AG04450 (cell line): ENCODE measurements around the gene SVOP. TPM values are rescaled to one million over a fixed set of nuclear protein-coding genes. Genes with fewer than 3 reads are reported as not detected.

Experiments used
- CTCF ChIA-PET: fragments of 300-600, 350-600 bp; formaldehyde crosslinking; extraction: SDS; loops from one replicate; lab custom pipeline; 2022; ENCODE audit warnings: antibody characterized with exemption, inconsistent platforms; lab: Charles Lee
- POLR2A ChIA-PET: fragments of 350-600 bp; formaldehyde crosslinking; extraction: SDS; loops from one replicate; lab custom pipeline; 2021; ENCODE audit warnings: antibody characterized with exemption, inconsistent platforms; lab: Yijun Ruan, JAX
- DNase-seq: peaks from one replicate; pipeline ENCODE4 v3.0.0-alpha.2; 2011; ENCODE audit warnings: low read depth, low spot score
- H3K27ac ChIP-seq: one replicate; pipeline ENCODE4 v1.5.1; 2012; ENCODE audit warnings: low read depth, low read length, control low read depth
- H3K27me3 ChIP-seq: one replicate; pipeline ENCODE4 v1.6.0; 2012; ENCODE audit warnings: low read length; ENCODE audit not compliant: control insufficient read depth, insufficient read depth
- H3K4me3 ChIP-seq: 2 replicates; pipeline ENCODE4 v1.5.1; 2011; ENCODE audit warnings: mild to moderate bottlenecking, low read depth, low read length, control low read depth
- H3K9me3 ChIP-seq: 2 replicates; pipeline ENCODE4 v1.5.1; 2012; ENCODE audit warnings: low read length; ENCODE audit not compliant: control insufficient read depth, insufficient read depth
- polyA plus RNA-seq: library from polyadenylated mRNA; depleted of rRNA; stranded (reverse); fragments of >200 nt; gene quantifications from 2 replicates; pipeline ENCODE4 v1.2.3, GENCODE V29; 2011
- TF ChIP-seq, protein P1 (sequence below): IDR thresholded peaks from 2 replicates; pipeline ENCODE4 v1.5.1; 2011; ENCODE audit warnings: low read depth, low read length, control low read depth, inconsistent platforms

SVOP gene
- polyA plus RNA-seq, 1 experiment: not detected

DNA sequence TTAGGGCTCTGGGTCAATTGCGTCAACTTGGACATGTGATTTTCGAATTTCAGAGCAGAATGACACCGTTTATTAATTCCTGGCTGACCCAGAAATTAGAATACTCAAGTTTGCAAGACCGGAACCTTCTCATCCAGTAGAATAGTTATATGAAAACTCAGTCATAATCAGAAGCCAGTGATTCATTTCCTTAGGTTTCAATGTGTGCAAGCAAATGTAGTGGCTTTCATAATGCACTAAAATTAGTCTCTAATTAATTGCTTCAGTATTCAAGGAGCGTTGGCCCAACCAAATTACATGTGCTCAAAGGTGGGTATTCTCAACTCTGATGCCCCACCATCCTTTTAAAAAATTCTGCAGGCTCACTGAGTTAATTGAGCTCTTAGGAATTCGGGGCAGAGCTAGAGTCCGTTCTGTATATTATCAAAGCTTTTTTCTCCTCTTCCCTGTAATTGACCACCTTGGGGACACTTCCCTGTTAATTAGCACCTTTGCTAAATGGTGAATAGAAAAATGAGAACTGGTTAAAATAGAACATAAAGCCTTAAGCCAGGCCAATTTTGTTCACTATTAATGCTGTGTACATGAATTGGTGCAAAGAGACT lies 85.6 kb downstream of the SVOP start:
- ChIA-PET POLR2A (no interaction called here), CTCF (no interaction called here)
- H3K27me3 ChIP-seq: peaks cover 10% of the 10 kb centered on the region
- no peak overlapping the region for H3K27ac ChIP-seq
- H3K9me3 ChIP-seq: no peaks in the 10 kb centered on the region
- TF ChIP-seq, protein P1, sequence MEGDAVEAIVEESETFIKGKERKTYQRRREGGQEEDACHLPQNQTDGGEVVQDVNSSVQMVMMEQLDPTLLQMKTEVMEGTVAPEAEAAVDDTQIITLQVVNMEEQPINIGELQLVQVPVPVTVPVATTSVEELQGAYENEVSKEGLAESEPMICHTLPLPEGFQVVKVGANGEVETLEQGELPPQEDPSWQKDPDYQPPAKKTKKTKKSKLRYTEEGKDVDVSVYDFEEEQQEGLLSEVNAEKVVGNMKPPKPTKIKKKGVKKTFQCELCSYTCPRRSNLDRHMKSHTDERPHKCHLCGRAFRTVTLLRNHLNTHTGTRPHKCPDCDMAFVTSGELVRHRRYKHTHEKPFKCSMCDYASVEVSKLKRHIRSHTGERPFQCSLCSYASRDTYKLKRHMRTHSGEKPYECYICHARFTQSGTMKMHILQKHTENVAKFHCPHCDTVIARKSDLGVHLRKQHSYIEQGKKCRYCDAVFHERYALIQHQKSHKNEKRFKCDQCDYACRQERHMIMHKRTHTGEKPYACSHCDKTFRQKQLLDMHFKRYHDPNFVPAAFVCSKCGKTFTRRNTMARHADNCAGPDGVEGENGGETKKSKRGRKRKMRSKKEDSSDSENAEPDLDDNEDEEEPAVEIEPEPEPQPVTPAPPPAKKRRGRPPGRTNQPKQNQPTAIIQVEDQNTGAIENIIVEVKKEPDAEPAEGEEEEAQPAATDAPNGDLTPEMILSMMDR: no peak
- H3K4me3 ChIP-seq: no peak overlapping the region
- DNase-seq: no peak

DNA sequence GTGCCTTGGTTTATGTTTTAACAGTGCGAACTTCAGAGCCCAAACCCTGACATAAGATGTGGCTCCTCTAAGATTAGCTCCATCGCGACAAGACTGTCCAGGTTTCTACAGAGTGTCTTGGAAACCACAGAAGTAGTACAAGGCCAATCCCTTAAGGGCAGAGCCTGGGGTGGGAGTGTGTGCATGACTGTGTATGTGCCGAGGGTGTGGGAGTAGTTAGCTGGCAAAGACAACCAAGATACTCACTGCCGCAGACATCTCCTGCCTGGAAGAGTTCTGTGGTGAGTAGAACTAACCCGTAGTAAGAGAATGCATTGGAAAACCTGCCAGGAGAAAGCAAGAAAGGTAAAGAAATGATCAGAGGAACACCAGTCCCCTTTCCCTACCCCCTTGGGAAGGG lies 86.9 kb downstream of the SVOP start:
- Histone ChIP-seq H3K27ac (no peak overlapping the region), H3K4me3 (no peak overlapping the region), H3K27me3 (peaks cover 10% of the 10 kb centered on the region), H3K9me3 (no peaks in the 10 kb centered on the region)
- TF ChIP-seq, protein P1: no peak
- no peak for DNase-seq
- POLR2A ChIA-PET: no interaction called here
- CTCF ChIA-PET: no interaction called here

DNA sequence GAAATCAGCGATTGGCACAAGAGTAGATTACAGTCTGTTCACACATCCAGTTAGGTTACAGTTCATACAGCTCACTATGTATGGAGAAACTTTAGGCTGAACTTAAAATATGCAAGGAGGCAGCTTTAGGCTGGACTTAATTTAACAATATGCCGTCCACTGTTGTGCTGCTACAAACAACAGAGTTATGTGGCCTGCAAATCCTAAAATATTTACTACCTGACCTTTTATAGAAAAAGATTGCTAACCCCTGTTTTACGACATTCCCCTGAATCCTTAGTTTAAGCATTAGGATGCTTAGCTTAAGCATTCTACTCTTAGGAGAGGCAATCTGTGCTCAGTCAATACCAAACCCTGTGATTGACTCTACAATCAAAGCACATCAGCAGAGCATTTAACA lies 90.1 kb downstream of the SVOP start:
- TF ChIP-seq, protein P1: no peak
- ChIA-PET CTCF (interaction anchor here (0.6 kb wide), 1 partner anchor 260 kb away, joined by 6 read pairs; no protein-coding TSS in a partner anchor), POLR2A (no interaction called here)
- Histone ChIP-seq H3K4me3 (no peak overlapping the region), H3K9me3 (no peaks in the 10 kb centered on the region), H3K27me3 (peaks cover 8% of the 10 kb centered on the region), H3K27ac (no peak overlapping the region)
- no peak for DNase-seq

DNA sequence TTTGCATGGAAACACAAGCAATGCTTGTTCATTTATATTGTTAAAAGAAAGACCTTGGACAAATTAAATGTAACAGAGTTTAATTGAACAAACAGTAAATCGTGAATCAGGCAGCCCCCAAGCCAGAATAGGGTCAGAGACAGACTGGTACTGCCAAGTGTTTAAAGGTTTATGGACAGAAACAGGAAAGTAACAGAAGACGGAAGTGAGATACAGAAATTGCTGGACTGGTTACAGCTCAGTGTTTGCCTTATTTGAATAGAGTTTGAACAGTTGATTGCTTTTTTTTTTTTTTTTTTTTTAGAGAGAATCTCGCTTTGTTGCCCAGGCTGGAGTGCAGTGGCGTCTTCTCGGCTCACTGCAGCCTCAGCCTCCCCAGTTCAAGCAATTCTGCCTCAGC lies 90.7 kb downstream of the SVOP start:
- ChIA-PET CTCF (interaction anchor here (0.7 kb wide), 1 partner anchor 380 kb away, joined by 5 read pairs; no protein-coding TSS in a partner anchor), POLR2A (no interaction called here)
- TF ChIP-seq, protein P1: no peak
- DNase-seq: no peak
- H3K9me3 ChIP-seq: no peaks in the 10 kb centered on the region
- H3K27me3 ChIP-seq: peaks cover 8% of the 10 kb centered on the region
- no peak overlapping the region for H3K4me3 ChIP-seq
- no peak overlapping the region for H3K27ac ChIP-seq

DNA sequence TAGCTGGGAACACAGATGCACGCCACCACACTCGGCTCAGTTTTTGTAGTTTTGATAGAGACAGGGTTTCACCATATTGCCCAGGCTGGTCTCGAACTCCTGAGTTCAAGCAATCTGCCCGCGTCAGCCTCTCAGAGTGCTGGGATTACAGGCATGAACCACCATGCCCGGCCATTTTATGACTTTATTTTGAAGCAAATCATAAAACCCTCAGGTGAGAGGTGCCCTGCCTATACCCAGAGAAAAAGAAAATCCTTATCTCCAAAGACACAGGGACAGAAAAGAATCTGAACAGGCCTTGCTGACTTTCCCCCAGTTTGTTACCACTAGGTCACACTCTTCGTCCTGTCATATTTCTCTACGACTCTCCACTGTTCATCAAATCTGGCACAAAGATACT lies 92.2 kb downstream of the SVOP start:
- POLR2A ChIA-PET: no interaction called here
- no peak for DNase-seq

More for the DNA sequence above, 92.2 kb downstream of the SVOP start:
- Histone ChIP-seq H3K27ac (no peak overlapping the region), H3K27me3 (peaks cover 8% of the 10 kb centered on the region), H3K9me3 (no peaks in the 10 kb centered on the region), H3K4me3 (no peak overlapping the region)
- TF ChIP-seq, protein P1: no peak
- CTCF ChIA-PET: no interaction called here
